ENCODE measurements around the gene PPFIBP1. TPM values are rescaled to one million over a fixed set of nuclear protein-coding genes. Genes with fewer than 3 reads are reported as not detected.

The PPFIBP1 gene
- total and polyA plus RNA-seq, 4 donors, result 13.6 to 150 (median 63.1) TPM

GRCh38 chr12:27534060-27534764 is 10.2 kb downstream of the PPFIBP1 start:
- H3K4me1 ChIP-seq (ENCODE audit: control insufficient read depth in 5 of 5, insufficient read depth in 5 of 5, low read length in 5 of 5), result peaks cover 4 to 54% (median 15%) of the 10 kb centered on the region in 5 donors
- peaks cover 0 to 4% (median 3%) of the 10 kb centered on the region in 4 donors for H3K36me3 ChIP-seq (ENCODE audit: control insufficient read depth in 4 of 4, insufficient read depth in 4 of 4, low read length in 4 of 4)
- H3K27ac ChIP-seq (ENCODE audit: low read depth in 1 of 2, low read length in 1 of 2), result no peak overlapping the region
- H3K9me3 ChIP-seq (ENCODE audit: control insufficient read depth in 4 of 4, insufficient read depth in 3 of 4, low read length in 3 of 4), result peaks cover 0 to 2% (median 0%) of the 10 kb centered on the region in 4 donors
- no peak for TF ChIP-seq CTCF (IDR thresholded peaks at IDR 0.05; ENCODE audit: control extremely low read depth, extremely low read depth)
- WGBS, 2 donors, result 77 to 80% methylated on average over 6 of the region's 6 CpGs
- no peaks in the 10 kb centered on the region for H3K27me3 ChIP-seq (ENCODE audit: control insufficient read depth in 3 of 3, insufficient read depth in 3 of 3, low read length in 2 of 3)
- ATAC-seq (ENCODE audit: insufficient read depth, low FRiP score) (no peak), DNase-seq (no peak)
- no peak overlapping the region for H3K4me3 ChIP-seq
- no peak overlapping the region for H3K9ac ChIP-seq (ENCODE audit: insufficient read depth in 1 of 2, low read length in 2 of 2)

- H3K36me3 ChIP-seq (ENCODE audit: control insufficient read depth in 4 of 4, insufficient read depth in 4 of 4, low read length in 4 of 4), result peaks cover 0 to 4% (median 3%) of the 10 kb centered on the region in 4 donors
- peaks cover 4 to 56% (median 20%) of the 10 kb centered on the region in 5 donors for H3K4me1 ChIP-seq (ENCODE audit: control insufficient read depth in 5 of 5, insufficient read depth in 5 of 5, low read length in 5 of 5)
- no peak overlapping the region for H3K27ac ChIP-seq (ENCODE audit: low read depth in 1 of 2, low read length in 1 of 2)
- no peak for TF ChIP-seq CTCF (IDR thresholded peaks at IDR 0.05; ENCODE audit: control extremely low read depth, extremely low read depth)
- DNase-seq (no peak), ATAC-seq (ENCODE audit: insufficient read depth, low FRiP score) (no peak)
- WGBS, 2 donors, result 84 to 92% methylated on average over 1 of the region's 1 CpG
- no peaks in the 10 kb centered on the region for H3K27me3 ChIP-seq (ENCODE audit: control insufficient read depth in 3 of 3, insufficient read depth in 3 of 3, low read length in 2 of 3)
- H3K9me3 ChIP-seq (ENCODE audit: control insufficient read depth in 4 of 4, insufficient read depth in 3 of 4, low read length in 3 of 4), result peaks cover 0 to 2% (median 0%) of the 10 kb centered on the region in 4 donors
- H3K4me3 ChIP-seq, result no peak overlapping the region
- H3K9ac ChIP-seq (ENCODE audit: insufficient read depth in 1 of 2, low read length in 2 of 2), result no peak overlapping the region
Measured at GRCh38 chr12:27534765-27535161, 10.8 kb downstream of the PPFIBP1 start.

GRCh38 chr12:27535318-27535717 is 11.3 kb downstream of the PPFIBP1 start:
- TF ChIP-seq CTCF (IDR thresholded peaks at IDR 0.05; ENCODE audit: control extremely low read depth, extremely low read depth), result no peak
- 71 to 92% methylated on average over 6 of the region's 6 CpGs for WGBS, 2 donors
- no peak overlapping the region for H3K4me3 ChIP-seq

More at GRCh38 chr12:27535318-27535717, 11.3 kb downstream of the PPFIBP1 start:
- DNase-seq (no peak), ATAC-seq (ENCODE audit: insufficient read depth, low FRiP score) (no peak)
- Histone ChIP-seq H3K36me3 (ENCODE audit: control insufficient read depth in 4 of 4, insufficient read depth in 4 of 4, low read length in 4 of 4) (peaks cover 0 to 4% (median 3%) of the 10 kb centered on the region in 4 donors), H3K4me1 (ENCODE audit: control insufficient read depth in 5 of 5, insufficient read depth in 5 of 5, low read length in 5 of 5) (peaks cover 4 to 55% (median 20%) of the 10 kb centered on the region in 5 donors), H3K27me3 (ENCODE audit: control insufficient read depth in 3 of 3, insufficient read depth in 3 of 3, low read length in 2 of 3) (no peaks in the 10 kb centered on the region), H3K27ac (ENCODE audit: low read depth in 1 of 2, low read length in 1 of 2) (no peak overlapping the region), H3K9ac (ENCODE audit: insufficient read depth in 1 of 2, low read length in 2 of 2) (no peak overlapping the region), H3K9me3 (ENCODE audit: control insufficient read depth in 4 of 4, insufficient read depth in 3 of 4, low read length in 3 of 4) (peaks cover 0 to 2% (median 0%) of the 10 kb centered on the region in 4 donors)

Measured in lung (tissue), 12 donors.